ENCODE results near the gene CBR4. TPM values are rescaled to one million over a fixed set of nuclear protein-coding genes. Genes with fewer than 3 reads are reported as not detected.
A peak's percentile ranks its signal among the peaks of the same experiment; 100 is the strongest.

CBR4 gene
- total RNA-seq, 1 donor from 2014 or later, result 12.7 TPM

- peak in 1 of 2 donors; percentile 28 for DNase-seq (ENCODE audit: low read depth in 2 of 2)
Measured at GRCh38 chr4:169033660-169034059, 23.6 kb upstream of the CBR4 start.

GRCh38 chr4:169032883-169033645, 23.0 kb upstream of the CBR4 start:
- DNase-seq (ENCODE audit: low read depth in 2 of 2), result no peak

- no peak for DNase-seq (ENCODE audit: low read depth in 2 of 2)
Measured at GRCh38 chr4:169032194-169032593, 22.1 kb upstream of the CBR4 start.

GRCh38 chr4:169031392-169031791, 21.3 kb upstream of the CBR4 start:
- no peak for DNase-seq (ENCODE audit: low read depth in 2 of 2)

- DNase-seq (ENCODE audit: low read depth in 2 of 2), result peak in 1 of 2 donors; percentile 50
Measured at GRCh38 chr4:169030562-169030982, 20.5 kb upstream of the CBR4 start.

GRCh38 chr4:169029947-169030346, 19.9 kb upstream of the CBR4 start:
- DNase-seq (ENCODE audit: low read depth in 2 of 2), result no peak

GRCh38 chr4:169027663-169028062, 17.6 kb upstream of the CBR4 start:
- DNase-seq (ENCODE audit: low read depth in 2 of 2), result no peak

GRCh38 chr4:169025184-169025583, 15.1 kb upstream of the CBR4 start:
- no peak for DNase-seq (ENCODE audit: low read depth in 2 of 2)

GRCh38 chr4:169024762-169025161, 14.7 kb upstream of the CBR4 start:
- peak; percentile 27 to 65 for DNase-seq (ENCODE audit: low read depth in 2 of 2)

GRCh38 chr4:169018406-169018805, 8.4 kb upstream of the CBR4 start:
- no peak for DNase-seq (ENCODE audit: low read depth in 2 of 2)

GRCh38 chr4:169017971-169018370, 7.9 kb upstream of the CBR4 start:
- no peak for DNase-seq (ENCODE audit: low read depth in 2 of 2)

GRCh38 chr4:169015186-169015623, 5.2 kb upstream of the CBR4 start:
- DNase-seq (ENCODE audit: low read depth in 2 of 2), result no peak

- no peak for DNase-seq (ENCODE audit: low read depth in 2 of 2)
Measured at GRCh38 chr4:169014586-169014985, 4.5 kb upstream of the CBR4 start.

- DNase-seq (ENCODE audit: low read depth in 2 of 2), result no peak
Measured at GRCh38 chr4:169013396-169013795, 3.3 kb upstream of the CBR4 start.

GRCh38 chr4:169012049-169012448, 2.0 kb upstream of the CBR4 start:
- DNase-seq (ENCODE audit: low read depth in 2 of 2), result no peak

GRCh38 chr4:169009286-169010124, 550 bp downstream of the CBR4 start:
- peak in 1 of 2 donors; percentile 64 for DNase-seq (ENCODE audit: low read depth in 2 of 2)

GRCh38 chr4:169005453-169006099, 4.5 kb downstream of the CBR4 start:
- DNase-seq (ENCODE audit: low read depth in 2 of 2), result peak in 1 of 2 donors; percentile 10

GRCh38 chr4:169000315-169000714, 9.7 kb downstream of the CBR4 start:
- peak in 1 of 2 donors; percentile 35 for DNase-seq (ENCODE audit: low read depth in 2 of 2)

GRCh38 chr4:168999809-169000208, 10.2 kb downstream of the CBR4 start:
- DNase-seq (ENCODE audit: low read depth in 2 of 2), result peak in 1 of 2 donors; percentile 12

GRCh38 chr4:168998596-168998995, 11.5 kb downstream of the CBR4 start:
- no peak for DNase-seq (ENCODE audit: low read depth in 2 of 2)

GRCh38 chr4:168995537-168996295, 14.3 kb downstream of the CBR4 start:
- peak in 1 of 2 donors; percentile 30 for DNase-seq (ENCODE audit: low read depth in 2 of 2)
